22Rv1 (cell line): Measurements from ENCODE around the gene ERP44.
"Not testable (repeated sequence)": the region's sequence is repeated elsewhere in the genome, so short reads cannot be mapped to it uniquely, and the experiment has no call there.

Experiments used
- H3K27ac ChIP-seq: fragments of 450-650 bp; 2 replicates; pipeline ENCODE4 v1.5.1; 2017
- CTCF ChIP-seq: fragments of 450-650 bp; IDR thresholded peaks from 2 replicates; pipeline ENCODE4 v1.5.1; 2017; ENCODE audit warnings: mild to moderate bottlenecking
- ZFX ChIP-seq: fragments of 450-650 bp; IDR thresholded peaks from 2 replicates; pipeline ENCODE4 v1.6.1; 2017; ENCODE audit warnings: antibody characterized with exemption, borderline replicate concordance

The ERP44 gene

GRCh38 chr9:99998866-99999265 is 99.9 kb downstream of the ERP44 start:
- no peak overlapping the region for H3K27ac ChIP-seq
- TF ChIP-seq ZFX, result no peak
- no peak for TF ChIP-seq CTCF

- TF ChIP-seq CTCF (no peak), ZFX (no peak)
- no peak overlapping the region for H3K27ac ChIP-seq
Observed at GRCh38 chr9:99998266-99998665, 100.5 kb downstream of the ERP44 start.

GRCh38 chr9:99990508-99990907 is 108.3 kb downstream of the ERP44 start:
- not testable (repeated sequence) for H3K27ac ChIP-seq

- no peak overlapping the region for H3K27ac ChIP-seq
- TF ChIP-seq CTCF (no peak), ZFX (no peak)
Observed at GRCh38 chr9:99986642-99987041, 112.2 kb downstream of the ERP44 start.

GRCh38 chr9:99980598-99980997 is 118.2 kb downstream of the ERP44 start:
- TF ChIP-seq CTCF (no peak), ZFX (no peak)
- H3K27ac ChIP-seq, result no peak overlapping the region

GRCh38 chr9:99978221-99978620 is 120.6 kb downstream of the ERP44 start:
- H3K27ac ChIP-seq, result no peak overlapping the region
- TF ChIP-seq ZFX (no peak), CTCF (no peak)

GRCh38 chr9:99977033-99977792 is 121.6 kb downstream of the ERP44 start:
- TF ChIP-seq ZFX (no peak), CTCF (no peak)
- H3K27ac ChIP-seq, result no peak overlapping the region

GRCh38 chr9:99973455-99973854 is 125.3 kb downstream of the ERP44 start:
- no peak overlapping the region for H3K27ac ChIP-seq
- no peak for TF ChIP-seq CTCF
- no peak for TF ChIP-seq ZFX
